ENCODE data around the gene CHORDC1. TPM values are rescaled to one million over a fixed set of nuclear protein-coding genes. Genes with fewer than 3 reads are reported as not detected.

CHORDC1 gene
- total RNA-seq, 1 experiment from 2014 or later = 70.5 TPM

DNA sequence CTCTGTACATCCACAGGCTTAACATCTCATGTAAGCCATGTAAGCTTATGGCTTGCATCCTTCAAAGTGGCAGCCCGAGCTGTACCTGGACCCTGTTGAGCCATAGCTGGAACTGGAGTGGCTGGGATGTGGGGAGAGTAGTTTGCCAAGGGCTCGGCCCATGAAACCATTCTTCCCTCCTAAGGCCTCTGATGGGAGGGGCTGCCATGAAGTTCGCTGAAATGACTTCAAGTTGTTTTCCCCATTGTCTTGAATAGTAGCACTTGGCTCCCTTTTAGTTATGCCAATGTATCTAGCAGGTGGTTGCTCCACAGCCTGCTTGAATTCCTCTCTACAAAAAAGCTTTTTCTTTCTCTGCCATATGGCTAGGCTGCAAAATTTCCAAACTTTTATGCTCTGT, 5.2 kb upstream of the CHORDC1 start:
- TF ChIP-seq, protein P1, sequence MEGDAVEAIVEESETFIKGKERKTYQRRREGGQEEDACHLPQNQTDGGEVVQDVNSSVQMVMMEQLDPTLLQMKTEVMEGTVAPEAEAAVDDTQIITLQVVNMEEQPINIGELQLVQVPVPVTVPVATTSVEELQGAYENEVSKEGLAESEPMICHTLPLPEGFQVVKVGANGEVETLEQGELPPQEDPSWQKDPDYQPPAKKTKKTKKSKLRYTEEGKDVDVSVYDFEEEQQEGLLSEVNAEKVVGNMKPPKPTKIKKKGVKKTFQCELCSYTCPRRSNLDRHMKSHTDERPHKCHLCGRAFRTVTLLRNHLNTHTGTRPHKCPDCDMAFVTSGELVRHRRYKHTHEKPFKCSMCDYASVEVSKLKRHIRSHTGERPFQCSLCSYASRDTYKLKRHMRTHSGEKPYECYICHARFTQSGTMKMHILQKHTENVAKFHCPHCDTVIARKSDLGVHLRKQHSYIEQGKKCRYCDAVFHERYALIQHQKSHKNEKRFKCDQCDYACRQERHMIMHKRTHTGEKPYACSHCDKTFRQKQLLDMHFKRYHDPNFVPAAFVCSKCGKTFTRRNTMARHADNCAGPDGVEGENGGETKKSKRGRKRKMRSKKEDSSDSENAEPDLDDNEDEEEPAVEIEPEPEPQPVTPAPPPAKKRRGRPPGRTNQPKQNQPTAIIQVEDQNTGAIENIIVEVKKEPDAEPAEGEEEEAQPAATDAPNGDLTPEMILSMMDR (conservative IDR thresholded peaks at IDR 0.05) = no peak
- no peak for TF ChIP-seq EZH2 (IDR thresholded peaks at IDR 0.05; ENCODE audit: low read depth)
- no peak for DNase-seq
- Histone ChIP-seq H3K36me3 (ENCODE audit: low read depth) (no peaks in the 10 kb centered on the region), H3K9me3 (ENCODE audit: insufficient read depth, low read depth) (no peaks in the 10 kb centered on the region; the same call in 1 of the 2 replicates), H3K4me1 (replicated peaks; ENCODE audit: insufficient read depth) (peaks cover 10% of the 10 kb centered on the region), H3K4me2 (no peak overlapping the region), H2AFZ (no peak overlapping the region), H3K79me2 (ENCODE audit: low read depth) (peaks cover 5% of the 10 kb centered on the region), H3K27ac (no peak overlapping the region), H4K20me1 (ENCODE audit: insufficient read depth) (no peaks in the 10 kb centered on the region), H3K4me3 (no peak overlapping the region), H3K9me2 (ENCODE audit: insufficient read depth) (no peaks in the 10 kb centered on the region), H3K27me3 (ENCODE audit: insufficient read depth, low read depth) (no peaks in the 10 kb centered on the region), H3F3A (ENCODE audit: insufficient read depth, low read depth) (no peaks in the 10 kb centered on the region)
- ChIA-PET POLR2A (ENCODE audit: unreplicated experiment) (no interaction called here), CTCF (no interaction called here)
- BruUV-seq (replicated peaks) = no TSS peak
- intact Hi-C loops (cut with micrococcal nuclease; ENCODE audit: unreplicated experiment) = no loop called here

DNA sequence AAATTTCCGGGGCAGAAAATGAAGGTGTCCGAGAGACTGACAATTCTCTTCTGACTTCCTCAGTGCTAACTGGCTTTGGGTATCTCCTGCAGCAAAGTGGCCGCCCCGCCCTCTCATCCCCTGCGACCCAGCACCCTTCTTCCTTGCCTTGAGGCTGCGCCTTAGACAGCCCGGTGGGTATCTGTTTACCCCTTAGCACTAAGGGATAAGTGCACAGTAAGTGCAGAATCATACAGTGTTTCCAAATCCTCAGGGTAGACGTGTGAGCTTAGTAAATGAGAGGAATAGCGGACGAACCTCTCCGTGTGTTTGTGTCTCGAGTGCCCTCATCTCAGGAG, 368 bp upstream of the CHORDC1 start:
- Histone ChIP-seq H2AFZ (peak overlapping the region; percentile 100), H3K36me3 (ENCODE audit: low read depth) (0 out of 2 replicates have a peak, but pooled peaks cover 15% of the 10 kb centered on the region), H3K9me3 (ENCODE audit: insufficient read depth, low read depth) (no peaks in the 10 kb centered on the region; the same call in 1 of the 2 replicates), H3K27me3 (ENCODE audit: insufficient read depth, low read depth) (no peaks in the 10 kb centered on the region), H3K9me2 (ENCODE audit: insufficient read depth) (no peaks in the 10 kb centered on the region), H3F3A (ENCODE audit: insufficient read depth, low read depth) (no peaks in the 10 kb centered on the region), H3K27ac (no peak overlapping the region), H3K4me1 (replicated peaks; ENCODE audit: insufficient read depth) (peaks cover 45% of the 10 kb centered on the region), H4K20me1 (ENCODE audit: insufficient read depth) (peaks cover 39% of the 10 kb centered on the region), H3K79me2 (ENCODE audit: low read depth) (peaks cover 53% of the 10 kb centered on the region), H3K4me3 (peak overlapping the region; percentile 88), H3K4me2 (peak overlapping the region; percentile 82)
- POLR2A ChIA-PET (ENCODE audit: unreplicated experiment) = interaction anchor here (0.6 kb wide), 1 partner anchor 54 kb away, joined by 4 read pairs; no protein-coding TSS in a partner anchor
- TSS peak; percentile 91 for BruUV-seq (replicated peaks)
- CTCF ChIA-PET = no interaction called here
- no peak for TF ChIP-seq EZH2 (IDR thresholded peaks at IDR 0.05; ENCODE audit: low read depth)
- TF ChIP-seq, protein P1 (conservative IDR thresholded peaks at IDR 0.05) = no peak
- DNase-seq = no peak
- intact Hi-C loops (cut with micrococcal nuclease; ENCODE audit: unreplicated experiment) = no loop called here

DNA sequence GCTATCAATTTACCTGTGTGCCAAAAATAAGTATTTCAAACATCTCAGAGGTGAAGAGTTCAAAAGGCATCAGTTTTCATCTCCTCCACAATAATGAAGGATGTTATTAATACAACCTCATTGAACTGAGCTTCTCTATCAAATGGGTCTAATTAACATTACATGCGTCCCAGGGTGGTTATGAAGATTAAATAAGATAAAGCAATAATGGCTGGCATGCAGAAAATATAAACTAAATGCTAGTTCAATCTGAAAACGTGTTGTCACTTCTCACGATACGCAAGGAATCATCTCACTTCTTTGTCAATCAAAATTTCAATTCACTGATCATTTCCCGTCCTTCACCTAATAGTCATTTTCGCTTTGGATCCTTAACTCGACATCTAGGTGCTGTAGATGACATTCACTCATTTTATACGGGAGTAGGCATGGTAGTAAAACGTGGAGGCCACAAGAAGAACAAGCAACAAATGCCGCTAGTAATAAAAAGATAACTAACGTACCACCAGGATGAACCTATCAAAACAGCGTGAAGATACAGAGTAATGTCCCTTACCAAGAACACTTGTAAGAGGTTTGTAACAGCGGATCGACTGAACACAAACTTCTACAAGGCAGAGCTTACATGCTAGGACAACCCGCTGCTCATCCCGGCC, 918 bp downstream of the CHORDC1 start:
- intact Hi-C loops (cut with micrococcal nuclease; ENCODE audit: unreplicated experiment) = no loop called here
- CTCF ChIA-PET = no interaction called here
- BruUV-seq (replicated peaks) = no TSS peak
- peaks cover 66% of the 10 kb centered on the region for H3K79me2 ChIP-seq (ENCODE audit: low read depth)
- POLR2A ChIA-PET (ENCODE audit: unreplicated experiment) = no interaction called here
- no peaks in the 10 kb centered on the region; the same call in 1 of the 2 replicates for H3K9me3 ChIP-seq (ENCODE audit: insufficient read depth, low read depth)
- H3K4me1 ChIP-seq (replicated peaks; ENCODE audit: insufficient read depth) = peaks cover 45% of the 10 kb centered on the region
- H3K4me2 ChIP-seq = peak overlapping the region; percentile 82
- H2AFZ ChIP-seq = peak overlapping the region; percentile 100
- peaks cover 6% of the 10 kb centered on the region; the same call in 1 of the 2 replicates for H3F3A ChIP-seq (ENCODE audit: insufficient read depth, low read depth)
- H3K27ac ChIP-seq = peak overlapping the region; percentile 56
- no peak for DNase-seq
- H3K27me3 ChIP-seq (ENCODE audit: insufficient read depth, low read depth) = no peaks in the 10 kb centered on the region
- H3K36me3 ChIP-seq (ENCODE audit: low read depth) = peaks cover 21% of the 10 kb centered on the region; the same call in 1 of the 2 replicates
- no peaks in the 10 kb centered on the region for H3K9me2 ChIP-seq (ENCODE audit: insufficient read depth)
- peaks cover 52% of the 10 kb centered on the region for H4K20me1 ChIP-seq (ENCODE audit: insufficient read depth)
- TF ChIP-seq, protein P1 (conservative IDR thresholded peaks at IDR 0.05) = no peak
- TF ChIP-seq EZH2 (IDR thresholded peaks at IDR 0.05; ENCODE audit: low read depth) = no peak
- peak overlapping the region; percentile 88 for H3K4me3 ChIP-seq
